HL-60 (cell line): Measurements from ENCODE around the gene RAD23A.

ENCODE experiments used
- CTCF ChIP-seq: IDR thresholded peaks from one replicate; pipeline ENCODE4 v1.5.1; 2011; ENCODE audit warnings: low read length, control low read depth, inconsistent platforms; ENCODE audit not compliant: insufficient read depth
- POLR2AphosphoS5 ChIP-seq: IDR thresholded peaks from 2 replicates; pipeline ENCODE4 v1.6.1; 2012; ENCODE audit warnings: low read depth
- REST ChIP-seq: IDR thresholded peaks from 2 replicates; pipeline ENCODE4 v1.6.1; 2012; ENCODE audit warnings: low read depth; ENCODE audit not compliant: insufficient replicate concordance

- TF ChIP-seq CTCF = peak; percentile 19
- TF ChIP-seq POLR2AphosphoS5 = peak; percentile 73
- no peak for TF ChIP-seq REST
These were observed 15.5 kb upstream of the RAD23A start for GRCh38 chr19:12930002-12930645.
